GM21723 (cell line): ENCODE measurements around the gene MT1A.

ENCODE experiments used
- ATAC-seq: cut with Tn5 transposase; IDR thresholded peaks from one replicate; pipeline ENCODE4 v1.9.1; 2021; ENCODE audit warnings: mild to moderate bottlenecking, moderate library complexity; ENCODE audit not compliant: unreplicated experiment

Gene MT1A

GRCh38 chr16:56675685-56676210, 37.3 kb downstream of the MT1A start:
- no peak for ATAC-seq

DNA sequence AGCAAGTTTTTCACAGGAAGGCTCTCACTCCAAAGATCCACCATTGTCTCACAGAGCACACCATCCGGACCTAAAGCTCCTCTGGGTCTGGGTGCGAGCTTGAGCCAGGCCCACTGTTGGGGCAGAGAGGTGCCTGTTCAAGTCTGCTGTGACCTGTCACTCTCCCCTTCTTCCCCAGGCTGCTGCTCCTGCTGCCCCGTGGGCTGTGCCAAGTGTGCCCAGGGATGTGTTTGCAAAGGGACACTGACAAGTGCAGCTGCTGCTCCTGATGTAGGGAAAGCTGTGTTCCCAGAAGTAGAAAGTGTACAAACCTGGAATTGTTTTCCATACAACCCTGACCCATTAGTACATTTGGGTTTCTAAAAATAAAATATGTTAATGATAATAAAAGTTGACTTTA, 39.0 kb downstream of the MT1A start:
- ATAC-seq = no peak

- no peak for ATAC-seq
These were observed 40.7 kb downstream of the MT1A start for GRCh38 chr16:56679078-56679730.

GRCh38 chr16:56679818-56680217, 41.4 kb downstream of the MT1A start:
- no peak for ATAC-seq

GRCh38 chr16:56681939-56682702, 43.7 kb downstream of the MT1A start, which contains the start of gene MT1X:
Gene MT1X, plus strand, starts transcription at chr16:56682470. Its CDS starts 71 bp downstream, at chr16:56682541.
- peak; percentile 99 for ATAC-seq

GRCh38 chr16:56682703-56683397, 44.4 kb downstream of the MT1A start:
- ATAC-seq = peak; percentile 5

GRCh38 chr16:56683424-56684172, 45.1 kb downstream of the MT1A start:
- ATAC-seq = no peak

DNA sequence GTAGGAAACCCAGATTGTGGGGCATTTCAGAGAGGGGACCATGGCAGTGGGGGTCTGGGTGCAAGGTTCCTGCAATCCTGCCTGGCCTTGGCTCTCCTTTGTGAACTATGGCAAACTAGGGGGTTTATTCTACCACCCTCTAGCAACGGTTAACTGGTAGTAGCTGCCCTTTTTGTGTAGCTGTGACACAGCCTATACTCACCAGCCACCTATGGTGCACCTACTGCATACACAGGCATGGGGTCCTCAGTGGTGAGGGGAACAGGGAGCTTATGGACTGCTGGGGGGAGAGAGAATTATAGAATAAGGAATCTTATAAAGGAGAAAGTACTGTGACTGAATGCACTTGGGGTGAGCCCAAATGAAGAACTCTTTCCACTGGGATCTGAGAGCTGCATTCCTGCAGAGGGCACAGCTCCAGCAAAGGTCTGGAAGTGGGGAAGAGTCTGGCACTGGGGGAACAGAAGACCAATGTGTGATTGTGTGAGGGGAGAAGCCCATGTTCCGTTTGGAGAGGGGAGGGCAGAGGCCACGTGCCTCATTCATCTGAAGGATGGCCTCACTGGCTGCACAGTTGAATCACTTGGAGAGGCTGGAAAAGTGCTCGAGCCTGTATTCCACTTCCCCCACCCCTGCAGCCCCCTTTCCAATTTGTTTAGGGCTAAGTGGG, 45.9 kb downstream of the MT1A start:
- no peak for ATAC-seq

DNA sequence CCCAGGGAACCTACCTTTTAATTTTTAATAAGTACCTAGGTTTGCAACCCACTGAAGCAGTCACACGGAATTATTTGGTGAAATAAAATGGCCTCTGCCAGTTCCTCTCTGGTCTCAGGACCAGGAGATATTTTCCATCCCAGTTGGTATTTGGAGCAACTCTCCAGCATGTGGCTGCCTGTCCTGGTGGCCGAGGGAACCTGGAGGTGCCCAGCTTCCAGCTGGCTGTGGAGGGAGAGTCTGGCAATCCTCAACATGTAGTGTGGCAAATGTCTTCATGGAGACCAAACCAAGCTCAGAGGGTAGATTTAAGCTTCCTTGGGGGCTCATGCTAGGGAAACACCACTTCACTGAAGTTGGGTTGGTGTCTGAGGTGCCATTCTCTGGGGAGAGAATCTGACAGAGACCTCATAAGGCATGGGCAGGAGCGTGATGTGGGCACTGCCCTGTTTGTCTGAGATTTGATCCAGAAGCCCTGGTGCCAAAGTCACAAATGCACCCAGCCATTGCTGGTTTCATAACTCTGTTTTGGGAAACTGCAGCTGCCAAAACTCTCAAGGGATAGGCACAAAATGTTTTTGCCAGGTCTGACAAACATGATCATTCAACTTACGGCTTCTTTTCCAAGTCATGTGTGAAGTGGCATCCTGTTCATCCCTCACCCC, 46.6 kb downstream of the MT1A start:
- ATAC-seq = no peak

DNA sequence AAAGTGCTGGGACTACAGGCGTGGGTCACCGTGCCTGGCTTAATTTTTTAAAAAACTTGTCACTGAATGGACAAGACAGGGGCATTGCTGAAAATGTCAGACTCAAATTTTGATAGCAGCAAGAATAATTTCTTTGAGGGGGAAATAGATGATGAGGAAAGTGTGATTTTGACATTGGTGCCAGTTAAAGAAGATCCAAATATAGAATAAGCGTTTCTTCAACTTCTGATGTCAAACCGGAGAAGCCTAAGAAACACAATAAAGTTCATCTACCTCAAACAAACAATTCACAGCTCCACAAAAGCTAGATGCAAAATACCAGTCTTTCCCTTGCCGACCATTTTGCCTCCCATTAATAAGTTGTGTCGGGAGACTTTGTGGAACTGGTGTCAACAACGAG, 48.3 kb downstream of the MT1A start:
- ATAC-seq = no peak

DNA sequence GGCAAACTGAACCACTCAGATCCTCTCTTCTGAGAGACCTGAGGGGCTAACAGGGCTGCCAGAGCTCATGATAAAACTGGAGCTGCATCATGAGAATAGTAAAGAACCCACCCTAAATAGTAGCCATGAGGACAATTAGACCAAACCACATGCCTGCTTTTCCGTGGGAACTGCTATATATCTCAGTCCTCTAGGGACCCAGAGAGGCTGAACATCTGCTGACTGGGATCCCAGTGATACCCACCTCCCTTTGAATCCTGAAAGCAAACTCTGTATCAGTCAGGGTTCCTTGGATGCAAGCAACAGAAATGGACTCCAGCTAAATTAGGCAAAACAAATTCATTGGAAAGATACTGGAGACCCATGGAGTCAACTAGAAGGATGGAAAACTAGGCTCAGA, 50.3 kb downstream of the MT1A start:
- ATAC-seq = no peak

DNA sequence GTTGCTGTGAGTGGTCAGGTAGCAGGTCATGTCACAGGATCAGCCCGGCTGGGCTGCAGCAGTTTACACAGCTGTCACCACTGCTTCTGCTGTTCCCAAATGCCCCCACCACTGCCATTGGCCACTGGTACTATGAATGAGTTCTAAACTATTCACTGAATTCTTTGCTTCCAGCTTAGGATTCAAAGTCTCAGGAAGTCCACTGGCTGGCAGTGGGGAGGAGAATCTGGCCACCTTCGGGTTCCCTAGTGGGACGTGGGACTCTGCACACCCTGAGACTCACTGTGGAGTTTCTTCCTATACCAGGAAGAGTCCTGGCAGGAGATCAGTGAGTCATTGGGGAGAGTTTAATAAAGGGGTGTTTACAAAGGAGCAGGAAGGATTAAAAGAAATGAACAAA, 50.7 kb downstream of the MT1A start:
- ATAC-seq = no peak
